Mesothelial cell of epicardium (in vitro differentiated cells): ENCODE data around the gene CBLL2. TPM values are rescaled to one million over a fixed set of nuclear protein-coding genes. Genes with fewer than 3 reads are reported as not detected.

ENCODE experiments used
- DNase-seq, 2 experiments: peaks; one replicate each; pipeline ENCODE4 v3.0.0; 2021; ENCODE audit warnings: low spot score in 2 of 2; ENCODE audit not compliant: unreplicated experiment in 2 of 2
- H3K27ac Mint-ChIP-seq: 2 replicates; pipeline ENCODE4 v1.8.0; 2021; ENCODE audit warnings: mixed read lengths
- H3K27me3 Mint-ChIP-seq: 2 replicates; pipeline ENCODE4 v1.8.0; 2021; ENCODE audit warnings: low read depth, mixed read lengths
- H3K36me3 Mint-ChIP-seq: 2 replicates; pipeline ENCODE4 v1.8.0; 2021; ENCODE audit warnings: mixed read lengths
- H3K4me1 Mint-ChIP-seq: 2 replicates; pipeline ENCODE4 v1.8.0; 2021; ENCODE audit warnings: mixed read lengths
- H3K4me3 Mint-ChIP-seq: 2 replicates; pipeline ENCODE4 v1.8.0; 2021; ENCODE audit warnings: mild to moderate bottlenecking, moderate library complexity, mixed read lengths
- H3K9me3 Mint-ChIP-seq: 2 replicates; pipeline ENCODE4 v1.8.0; 2021; ENCODE audit warnings: mixed read lengths
- CTCF ChIP-seq: fragments of 200-600 bp; sonication (generic); IDR thresholded peaks from one replicate; pipeline ENCODE4 v1.5.0; 2021; ENCODE audit warnings: antibody characterized with exemption; ENCODE audit not compliant: unreplicated experiment
- total RNA-seq: library from RNA; stranded (reverse); gene quantifications from 3 replicates; pipeline ENCODE4 v1.2.1, GENCODE V29; 2021

Gene CBLL2
- not detected in 3 replicates for total RNA-seq

GRCh38 chrX:22272613-22273012 is at the start of gene CBLL2:
TSS of gene CBLL2 (plus strand) at chrX:22272913. CDS start at chrX:22272992, 79 bp downstream.
- H3K36me3 Mint-ChIP-seq = peaks cover 4% of the 10 kb centered on the region
- DNase-seq = no peak
- no peak within 1 kb of the TSS for H3K27ac Mint-ChIP-seq
- H3K9me3 Mint-ChIP-seq = peaks cover 34% of the 10 kb centered on the region
- no peak for TF ChIP-seq CTCF
- H3K4me3 Mint-ChIP-seq = no peak within 1 kb of the TSS
- peaks cover 7% of the 10 kb centered on the region for H3K4me1 Mint-ChIP-seq
- no peaks in the 10 kb centered on the region for H3K27me3 Mint-ChIP-seq

DNA sequence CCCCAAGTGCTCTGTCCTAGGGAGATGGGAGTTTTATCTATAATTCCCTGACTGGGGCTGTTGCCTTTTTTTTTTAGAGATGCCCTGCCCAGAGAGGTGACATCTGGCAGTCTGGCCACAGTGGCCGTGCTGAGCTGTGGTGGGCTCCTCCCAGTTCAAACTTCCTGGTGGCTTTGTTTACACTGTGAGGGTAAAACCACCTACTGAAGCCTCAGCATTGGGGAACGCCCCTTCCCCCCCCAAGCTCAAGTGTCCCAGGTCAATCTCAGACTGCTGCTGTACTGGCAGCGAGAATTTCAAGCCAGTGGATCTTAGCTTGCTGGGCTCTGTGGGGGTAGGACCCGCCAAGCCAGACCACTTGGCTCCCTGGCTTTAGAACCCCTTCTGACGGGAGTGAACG is 38.3 kb upstream of the CBLL2 start:
- peaks cover 45% of the 10 kb centered on the region for H3K9me3 Mint-ChIP-seq
- peaks cover 7% of the 10 kb centered on the region for H3K36me3 Mint-ChIP-seq
- peaks cover 13% of the 10 kb centered on the region for H3K4me1 Mint-ChIP-seq
- H3K4me3 Mint-ChIP-seq = no peak overlapping the region
- no peak for TF ChIP-seq CTCF
- H3K27ac Mint-ChIP-seq = no peak overlapping the region
- DNase-seq = no peak
- H3K27me3 Mint-ChIP-seq = no peaks in the 10 kb centered on the region

DNA sequence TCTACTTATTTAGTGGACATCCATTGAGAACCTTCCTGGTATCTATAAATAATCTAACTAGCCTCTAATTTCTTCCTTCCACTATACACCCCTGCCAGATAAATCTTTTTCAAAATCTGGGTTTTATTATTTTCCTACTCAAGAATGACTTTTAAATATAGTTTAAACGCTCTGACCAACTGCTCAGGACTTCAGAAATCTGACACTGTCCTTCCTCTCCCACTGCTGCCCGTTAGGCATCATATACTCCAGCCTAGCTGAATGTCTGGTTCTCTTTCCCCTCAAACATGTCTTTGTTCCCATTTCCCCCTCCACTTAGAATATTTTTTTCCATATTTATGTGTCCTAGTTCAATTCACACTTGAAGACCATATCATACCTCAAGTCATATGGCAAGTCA is 35.2 kb upstream of the CBLL2 start:
- peaks cover 13% of the 10 kb centered on the region for H3K4me1 Mint-ChIP-seq
- no peak for DNase-seq
- peak overlapping the region; percentile 8 for H3K27ac Mint-ChIP-seq
- H3K4me3 Mint-ChIP-seq = no peak overlapping the region
- H3K9me3 Mint-ChIP-seq = peaks cover 49% of the 10 kb centered on the region
- TF ChIP-seq CTCF = no peak
- no peaks in the 10 kb centered on the region for H3K27me3 Mint-ChIP-seq
- H3K36me3 Mint-ChIP-seq = peaks cover 7% of the 10 kb centered on the region

DNA sequence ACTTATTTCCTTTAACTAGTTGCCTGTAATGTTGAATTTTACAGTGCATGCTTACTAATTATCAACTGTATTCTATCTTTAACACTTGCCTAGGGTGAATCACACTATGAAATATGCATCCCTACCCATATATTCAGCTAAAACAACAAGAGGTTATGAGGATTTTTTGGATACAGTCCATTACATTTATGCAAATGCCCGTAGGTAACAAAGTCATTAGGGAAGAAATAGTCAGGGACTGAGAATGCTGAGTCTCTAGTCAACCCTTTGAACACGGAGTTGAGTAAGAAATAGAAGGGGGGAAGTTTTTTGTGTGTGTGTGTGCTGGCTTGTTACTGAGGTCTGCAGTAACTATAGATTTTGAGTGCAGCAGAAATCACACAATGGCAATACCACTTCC is 26.1 kb upstream of the CBLL2 start:
- H3K4me3 Mint-ChIP-seq = no peak overlapping the region
- no peaks in the 10 kb centered on the region for H3K27me3 Mint-ChIP-seq
- H3K27ac Mint-ChIP-seq = peak overlapping the region; percentile 15
- DNase-seq = no peak
- H3K36me3 Mint-ChIP-seq = peaks cover 4% of the 10 kb centered on the region
- H3K9me3 Mint-ChIP-seq = peaks cover 17% of the 10 kb centered on the region
- H3K4me1 Mint-ChIP-seq = peaks cover 27% of the 10 kb centered on the region
- TF ChIP-seq CTCF = no peak

DNA sequence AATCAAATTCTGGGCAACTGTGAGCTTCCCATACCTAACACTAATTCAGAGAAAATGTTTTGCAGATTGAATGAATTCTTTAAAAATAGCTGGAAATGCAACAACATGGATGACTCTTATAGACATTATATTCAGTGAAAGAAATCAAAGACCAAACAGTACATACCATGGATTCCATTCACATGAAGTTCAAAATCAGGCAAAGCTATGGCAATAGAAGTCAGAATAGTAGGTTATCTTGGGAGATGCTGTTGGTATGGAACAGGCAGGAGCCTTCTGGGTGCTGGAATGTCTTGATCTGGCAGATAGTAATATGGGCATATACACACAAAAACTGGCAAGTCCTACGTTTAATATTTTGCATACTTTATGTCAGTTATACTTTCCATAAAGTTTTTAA is 25.5 kb upstream of the CBLL2 start:
- Mint-ChIP-seq H3K4me3 (no peak overlapping the region), H3K4me1 (peaks cover 32% of the 10 kb centered on the region), H3K27me3 (no peaks in the 10 kb centered on the region), H3K36me3 (peaks cover 4% of the 10 kb centered on the region), H3K27ac (peak overlapping the region; percentile 15), H3K9me3 (peaks cover 17% of the 10 kb centered on the region)
- no peak for TF ChIP-seq CTCF
- DNase-seq = no peak

DNA sequence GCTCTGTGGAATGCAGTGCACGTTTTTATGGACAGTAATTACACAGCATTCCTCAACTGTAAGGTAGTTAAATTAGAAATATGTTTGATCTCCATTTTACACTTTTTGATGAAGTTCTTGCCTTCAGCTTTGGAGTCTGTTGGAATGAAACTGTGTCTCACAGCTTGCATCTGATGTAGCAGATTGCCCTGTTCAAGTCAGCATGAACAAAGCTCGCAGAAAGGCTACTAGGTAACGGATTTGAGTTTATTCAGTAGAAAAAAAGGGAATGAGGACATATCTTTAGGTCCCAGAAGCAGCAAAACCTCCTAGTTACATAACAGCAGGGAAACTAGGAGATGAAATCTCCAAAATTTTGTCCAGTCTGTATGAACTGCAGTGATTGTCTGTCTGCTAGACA is 24.3 kb upstream of the CBLL2 start:
- DNase-seq = no peak
- H3K36me3 Mint-ChIP-seq = peaks cover 1% of the 10 kb centered on the region
- peak overlapping the region; percentile 25 for H3K27ac Mint-ChIP-seq
- peaks cover 7% of the 10 kb centered on the region for H3K9me3 Mint-ChIP-seq
- peaks cover 32% of the 10 kb centered on the region for H3K4me1 Mint-ChIP-seq
- no peaks in the 10 kb centered on the region for H3K27me3 Mint-ChIP-seq
- no peak for TF ChIP-seq CTCF
- no peak overlapping the region for H3K4me3 Mint-ChIP-seq
